Lung (tissue), 12 donors: ENCODE results near the gene MYL7. TPM values are rescaled to one million over a fixed set of nuclear protein-coding genes. Genes with fewer than 3 reads are reported as not detected.

Experiments used
- ATAC-seq: fragments of 200-7000 bp; cut with Tn5 transposase; one replicate; pipeline ENCODE4 v1.9.1; 2020; ENCODE audit warnings: moderate number of reproducible peaks; ENCODE audit not compliant: insufficient read depth, low FRiP score
- DNase-seq, 3 donors: peaks; one replicate each; pipeline ENCODE4 v3.0.0-alpha.2; 2013 to 2017
- H3K27ac ChIP-seq, 2 donors: one replicate each; pipeline ENCODE4 v1.5.1; 2013; ENCODE audit warnings: mild to moderate bottlenecking in 2 of 2, moderate library complexity in 2 of 2, control low read depth in 1 of 2, inconsistent platforms in 1 of 2, low read depth in 1 of 2, low read length in 1 of 2
- H3K27me3 ChIP-seq, 3 donors: one replicate each; pipeline ENCODE4 v1.5.1; 2013; ENCODE audit warnings: low read length in 2 of 3; ENCODE audit not compliant: control insufficient read depth in 3 of 3, insufficient read depth in 3 of 3
- H3K36me3 ChIP-seq, 4 donors: one replicate each; pipeline ENCODE4 v1.5.1; 2013; ENCODE audit warnings: low read length in 4 of 4, mild to moderate bottlenecking in 1 of 4, moderate library complexity in 1 of 4; ENCODE audit not compliant: control insufficient read depth in 4 of 4, insufficient read depth in 4 of 4
- H3K4me1 ChIP-seq, 5 donors: one replicate each; pipeline ENCODE4 v1.5.1; 2013; ENCODE audit warnings: low read length in 5 of 5, mild to moderate bottlenecking in 2 of 5, moderate library complexity in 1 of 5; ENCODE audit not compliant: control insufficient read depth in 5 of 5, insufficient read depth in 5 of 5
- H3K4me3 ChIP-seq: one replicate; pipeline ENCODE4 v1.5.1; 2013; ENCODE audit warnings: mild to moderate bottlenecking, control low read depth, moderate library complexity
- H3K9ac ChIP-seq, 2 donors: one replicate each; pipeline ENCODE4 v1.5.1; 2013; ENCODE audit warnings: low read length in 2 of 2, control low read depth in 1 of 2; ENCODE audit not compliant: insufficient read depth in 1 of 2
- H3K9me3 ChIP-seq, 4 donors: one replicate each; pipeline ENCODE4 v1.5.1; 2013; ENCODE audit warnings: low read length in 3 of 4, mild to moderate bottlenecking in 1 of 4, moderate library complexity in 1 of 4; ENCODE audit not compliant: control insufficient read depth in 4 of 4, insufficient read depth in 3 of 4
- WGBS, 2 donors: extraction: QIAGEN DNeasy Blood & Tissue Kit; methylation state at CpG; one replicate each; pipeline ENCODE4 v1.1.7; 2013; 5-methylcytosine and 5-hydroxymethylcytosine counted together
- polyA plus RNA-seq, 2 donors: library from polyadenylated mRNA; stranded (reverse); fragments of 200-250 nt; gene quantifications; one replicate each; pipeline ENCODE4 v1.2.1, GENCODE V29; 2013
- total RNA-seq, 2 donors: library from RNA; depleted of rRNA in 1 of 2; stranded (reverse); fragments of >200 nt in 1 of 2; gene quantifications; one replicate each; pipeline ENCODE4 v1.2.1, GENCODE V29; 2014 to 2021
- TF ChIP-seq, protein P1 (sequence below): IDR thresholded peaks from 2 replicates; pipeline ENCODE4 v1.5.1; 2012; ENCODE audit warnings: mild to moderate bottlenecking; ENCODE audit errors: control extremely low read depth, extremely low read depth
- donor health status: control.
- donor health status: control.
- donor health status: Bipolar disorder and iron deficiency.
- donor health status: healthy.
- donor health status: DM: yes; HTN: yes; CAD: no.

Gene MYL7
- total and polyA plus RNA-seq, 4 donors: 0.08 to 13.0 TPM; not detected in 2

DNA sequence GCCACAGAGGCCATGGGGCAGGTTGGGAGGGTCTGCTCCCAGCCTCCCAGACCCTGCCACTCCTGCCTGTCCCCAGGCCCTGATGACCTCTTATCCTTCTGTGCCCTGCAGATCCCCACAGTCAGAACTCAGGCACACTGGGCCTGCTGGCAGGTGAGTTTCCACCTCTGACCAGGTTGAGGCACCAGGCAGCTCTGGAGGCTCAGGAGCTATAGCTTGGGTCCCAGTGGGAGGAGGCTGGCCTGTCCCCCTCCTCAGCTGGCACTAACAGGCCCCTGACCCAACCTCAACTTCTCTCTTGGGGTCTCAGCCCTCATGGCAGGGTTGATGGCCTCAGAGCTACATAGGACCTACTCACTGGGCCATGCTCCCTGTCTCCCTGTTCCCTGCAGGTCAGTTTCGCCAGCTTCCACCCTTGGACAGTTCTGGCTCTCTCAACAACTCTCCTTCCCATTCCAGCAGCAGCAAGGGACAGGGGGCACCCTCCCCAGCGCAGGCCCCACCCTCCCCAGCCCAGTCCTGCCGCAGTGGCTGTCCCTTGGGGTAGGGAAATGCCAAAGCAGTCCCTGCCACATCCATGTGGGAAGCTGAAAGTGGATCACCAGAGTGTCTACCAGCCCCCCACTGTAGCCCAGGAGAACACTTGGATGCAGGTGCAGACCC lies 39.7 kb downstream of the MYL7 start:
- WGBS, 2 donors: 86 to 96% methylated on average over 3 of the region's 3 CpGs
- TF ChIP-seq, protein P1, sequence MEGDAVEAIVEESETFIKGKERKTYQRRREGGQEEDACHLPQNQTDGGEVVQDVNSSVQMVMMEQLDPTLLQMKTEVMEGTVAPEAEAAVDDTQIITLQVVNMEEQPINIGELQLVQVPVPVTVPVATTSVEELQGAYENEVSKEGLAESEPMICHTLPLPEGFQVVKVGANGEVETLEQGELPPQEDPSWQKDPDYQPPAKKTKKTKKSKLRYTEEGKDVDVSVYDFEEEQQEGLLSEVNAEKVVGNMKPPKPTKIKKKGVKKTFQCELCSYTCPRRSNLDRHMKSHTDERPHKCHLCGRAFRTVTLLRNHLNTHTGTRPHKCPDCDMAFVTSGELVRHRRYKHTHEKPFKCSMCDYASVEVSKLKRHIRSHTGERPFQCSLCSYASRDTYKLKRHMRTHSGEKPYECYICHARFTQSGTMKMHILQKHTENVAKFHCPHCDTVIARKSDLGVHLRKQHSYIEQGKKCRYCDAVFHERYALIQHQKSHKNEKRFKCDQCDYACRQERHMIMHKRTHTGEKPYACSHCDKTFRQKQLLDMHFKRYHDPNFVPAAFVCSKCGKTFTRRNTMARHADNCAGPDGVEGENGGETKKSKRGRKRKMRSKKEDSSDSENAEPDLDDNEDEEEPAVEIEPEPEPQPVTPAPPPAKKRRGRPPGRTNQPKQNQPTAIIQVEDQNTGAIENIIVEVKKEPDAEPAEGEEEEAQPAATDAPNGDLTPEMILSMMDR: no peak
- H3K27ac ChIP-seq: peak overlapping the region; percentile 7 to 55
- H3K4me1 ChIP-seq: peaks cover 0 to 27% (median 3%) of the 10 kb centered on the region in 5 donors
- no peaks in the 10 kb centered on the region for H3K27me3 ChIP-seq
- no peak overlapping the region for H3K4me3 ChIP-seq
- no peaks in the 10 kb centered on the region for H3K9me3 ChIP-seq
- no peak for ATAC-seq
- peak overlapping the region in 1 of 2 donors; percentile 5 for H3K9ac ChIP-seq
- no peak for DNase-seq
- no peaks in the 10 kb centered on the region for H3K36me3 ChIP-seq

DNA sequence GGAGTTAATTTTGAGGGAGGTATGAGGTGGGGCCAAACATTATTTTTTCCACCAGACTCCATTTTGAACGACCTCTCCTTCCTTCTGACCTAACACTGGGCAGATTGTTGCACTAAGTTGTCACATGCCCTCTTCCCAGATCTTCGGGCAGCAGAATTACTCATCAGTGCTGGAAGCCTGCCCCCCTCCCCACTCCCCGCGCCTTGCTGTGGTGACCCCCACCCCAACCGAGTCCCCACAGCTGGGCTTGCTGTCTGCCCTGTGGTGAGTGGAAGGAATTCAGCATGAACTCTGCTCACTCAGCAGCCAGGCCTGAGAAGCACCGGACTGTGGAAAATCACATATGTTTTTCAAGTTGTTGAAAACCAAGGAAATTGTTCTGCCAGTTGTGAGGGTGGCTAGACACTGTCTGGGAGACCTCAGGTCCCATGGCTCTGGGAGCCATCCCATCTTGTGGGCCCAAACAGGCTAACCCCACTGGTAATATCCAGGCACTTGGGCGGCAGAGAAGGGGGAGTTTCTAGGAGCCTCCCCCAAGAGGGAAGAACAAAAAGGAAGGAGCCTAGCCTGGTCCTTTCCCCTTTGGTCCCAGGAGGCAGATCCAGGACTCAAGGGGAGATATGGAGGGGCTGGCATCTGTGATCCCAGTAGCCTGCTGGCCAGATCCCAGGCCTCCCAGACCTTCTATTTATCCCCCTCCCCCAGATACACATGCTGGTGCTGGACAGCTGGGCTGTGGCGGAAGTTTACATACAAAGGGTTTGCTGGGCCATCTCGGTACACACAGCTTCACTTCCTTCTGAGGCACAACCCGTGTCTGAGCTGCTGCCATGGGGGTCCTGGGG lies 40.5 kb downstream of the MYL7 start:
- Histone ChIP-seq H3K9me3 (no peaks in the 10 kb centered on the region), H3K4me1 (peaks cover 0 to 26% (median 3%) of the 10 kb centered on the region in 5 donors), H3K4me3 (no peak overlapping the region), H3K36me3 (no peaks in the 10 kb centered on the region), H3K27ac (peak overlapping the region in 1 of 2 donors; percentile 4), H3K9ac (peak overlapping the region in 1 of 2 donors; percentile 5), H3K27me3 (no peaks in the 10 kb centered on the region)
- TF ChIP-seq, protein P1: no peak
- ATAC-seq (no peak), DNase-seq (peak; percentile 37 to 51 (median 38))
- WGBS, 2 donors: 66 to 74% methylated on average over 10 of the region's 10 CpGs

DNA sequence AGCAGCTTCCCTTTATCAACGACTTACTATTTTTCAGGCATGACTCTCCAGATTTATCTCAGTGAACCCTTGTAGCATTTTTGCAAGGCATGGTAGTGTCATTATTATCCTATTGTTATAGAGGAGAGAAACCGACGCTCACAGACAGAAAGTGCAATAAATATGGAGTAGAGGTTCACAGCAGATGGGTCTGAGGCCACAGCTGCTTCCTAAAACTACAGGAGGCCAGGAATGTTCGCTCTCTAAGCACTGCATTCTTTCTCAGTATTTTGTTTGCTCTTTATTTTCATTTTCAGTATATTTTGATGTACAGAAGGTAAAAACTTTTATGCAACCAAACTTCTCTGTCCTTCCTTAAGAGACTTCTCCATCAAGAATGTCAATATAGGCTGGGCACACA lies 41.5 kb downstream of the MYL7 start:
- no peak overlapping the region for H3K27ac ChIP-seq
- no peak for DNase-seq
- ATAC-seq: no peak
- no peak overlapping the region for H3K4me3 ChIP-seq
- no peaks in the 10 kb centered on the region for H3K36me3 ChIP-seq
- H3K4me1 ChIP-seq: peaks cover 0 to 23% (median 0%) of the 10 kb centered on the region in 5 donors
- TF ChIP-seq, protein P1: no peak
- no peak overlapping the region for H3K9ac ChIP-seq
- WGBS, 2 donors: 39 to 51% methylated on average over 4 of the region's 4 CpGs
- H3K27me3 ChIP-seq: no peaks in the 10 kb centered on the region
- no peaks in the 10 kb centered on the region for H3K9me3 ChIP-seq
